Inflammatory macrophage treated with lipopolysaccharide for 1 hour (primary cell): ENCODE data around the gene BAX.

Source experiments
- DNase-seq, 2 donors: peaks; one replicate each; pipeline ENCODE4 v3.0.0-alpha.2; 2020 to 2022

The BAX gene

DNA sequence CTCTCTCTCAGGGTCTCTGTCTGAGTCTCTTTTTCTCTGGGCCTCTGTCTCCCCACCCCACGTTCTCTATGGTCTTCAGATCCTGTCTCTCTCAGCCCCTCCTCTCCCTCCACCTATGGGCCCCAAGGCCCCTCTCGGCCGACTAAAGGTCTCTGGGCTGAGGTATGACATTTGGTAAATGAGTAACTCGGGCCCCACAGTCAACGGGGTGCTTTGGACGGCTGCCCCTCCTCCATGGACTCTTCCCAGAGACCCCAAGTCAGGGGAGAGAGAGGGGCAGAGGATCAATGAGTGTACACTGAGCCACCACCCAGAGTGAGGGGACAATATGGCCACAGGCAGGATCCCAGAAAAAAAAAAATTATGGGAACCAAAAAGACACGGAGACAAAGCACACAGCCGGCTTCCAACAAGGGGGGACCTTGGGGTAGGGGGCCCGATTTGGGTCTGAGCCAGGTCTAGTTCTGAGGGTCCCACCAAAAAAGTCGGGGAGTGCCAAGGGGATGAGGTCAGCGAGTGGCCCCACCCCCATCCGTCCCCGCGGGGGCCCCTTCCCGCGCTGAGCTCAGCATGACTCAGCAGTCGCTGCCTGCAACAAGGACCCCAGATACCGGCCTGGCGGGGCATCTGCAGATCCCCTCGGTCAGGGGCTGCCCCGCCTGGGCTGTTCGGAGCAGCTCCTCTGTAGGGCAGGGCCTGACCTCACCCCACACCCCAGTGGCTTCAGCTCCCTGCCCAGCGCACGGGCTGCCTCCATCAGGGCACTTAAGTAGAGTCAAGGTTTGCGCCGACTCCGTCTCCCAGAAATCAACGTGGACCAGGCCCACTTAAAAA is 8.9 kb downstream of the BAX start:
- DNase-seq = peak; percentile 67 to 69

- no peak for DNase-seq
Measured at GRCh38 chr19:48964205-48965039, 9.7 kb downstream of the BAX start.

DNA sequence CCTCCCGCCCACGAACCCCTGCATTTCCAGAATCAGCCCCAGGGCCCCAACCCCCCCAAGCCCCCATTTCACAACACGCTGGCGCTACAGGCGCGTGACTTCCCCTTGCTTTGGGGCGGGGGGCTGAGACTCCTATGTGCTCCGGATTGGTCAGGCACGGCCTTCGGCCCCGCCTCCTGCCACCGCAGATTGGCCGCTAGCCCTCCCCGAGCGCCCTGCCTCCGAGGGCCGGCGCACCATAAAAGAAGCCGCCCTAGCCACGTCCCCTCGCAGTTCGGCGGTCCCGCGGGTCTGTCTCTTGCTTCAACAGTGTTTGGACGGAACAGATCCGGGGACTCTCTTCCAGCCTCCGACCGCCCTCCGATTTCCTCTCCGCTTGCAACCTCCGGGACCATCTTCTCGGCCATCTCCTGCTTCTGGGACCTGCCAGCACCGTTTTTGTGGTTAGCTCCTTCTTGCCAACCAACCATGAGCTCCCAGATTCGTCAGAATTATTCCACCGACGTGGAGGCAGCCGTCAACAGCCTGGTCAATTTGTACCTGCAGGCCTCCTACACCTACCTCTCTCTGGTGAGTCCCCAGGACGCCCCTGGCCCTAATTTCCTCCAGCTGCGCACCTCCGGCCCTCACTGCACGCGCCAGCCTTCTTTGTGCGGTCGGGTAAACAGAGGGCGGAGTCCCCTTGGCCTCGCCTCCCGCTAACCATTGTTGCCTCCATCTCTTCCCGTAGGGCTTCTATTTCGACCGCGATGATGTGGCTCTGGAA is 10.5 kb downstream of the BAX start, which contains the start of gene FTL:
FTL (plus strand) TSS at position 270 of the 766 bp plus-strand sequence; CDS start at position 469, 199 bp downstream.
- peak; percentile 97 to 98 for DNase-seq

GRCh38 chr19:48965806-48966540 is 11.3 kb downstream of the BAX start:
- DNase-seq = peak; percentile 83 to 87

GRCh38 chr19:48966541-48967345 is 12.1 kb downstream of the BAX start:
- peak in 1 of 2 donors; percentile 30 for DNase-seq

DNA sequence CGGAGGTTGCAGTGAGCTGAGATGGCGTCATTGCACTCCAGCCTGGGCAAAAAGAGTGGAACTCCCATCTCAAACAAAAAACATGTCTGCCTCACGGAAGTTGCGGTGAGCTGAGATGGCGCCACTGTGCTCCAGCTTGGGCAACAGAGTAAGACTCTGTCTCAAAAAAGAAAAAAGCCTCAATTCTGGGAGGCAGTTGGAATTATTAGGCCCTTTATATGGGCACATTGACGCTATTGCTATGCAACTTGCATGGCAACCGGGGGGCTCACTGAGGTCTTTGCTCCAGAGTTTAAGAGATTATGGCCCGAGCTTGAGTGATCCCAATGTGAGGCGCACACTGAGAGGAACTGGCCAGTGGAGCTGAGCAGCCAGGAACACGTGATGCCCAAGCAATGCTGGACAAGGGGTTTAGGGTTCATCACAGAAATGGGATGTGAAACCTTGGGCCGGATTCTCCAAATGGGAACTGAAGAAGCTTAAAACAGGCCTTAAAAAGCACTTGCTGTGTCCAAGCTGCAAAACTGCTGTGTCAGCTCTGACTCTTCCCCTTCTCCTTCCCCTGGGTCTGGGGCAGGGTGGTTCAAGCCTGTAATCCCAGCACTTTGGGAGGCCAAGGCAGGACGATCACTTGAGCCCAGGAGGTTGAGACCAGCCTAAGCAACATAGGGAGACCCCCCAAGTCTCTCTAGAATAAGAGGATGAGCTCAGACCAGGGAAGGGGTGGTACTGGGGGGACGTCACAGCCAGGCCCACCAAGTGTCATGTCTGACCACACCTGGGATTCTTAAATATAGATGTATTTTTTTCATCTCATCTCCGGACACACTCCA is 12.9 kb downstream of the BAX start:
- DNase-seq = peak; percentile 96 to 98

GRCh38 chr19:48968179-48968661 is 13.5 kb downstream of the BAX start:
- peak; percentile 22 to 39 for DNase-seq

DNA sequence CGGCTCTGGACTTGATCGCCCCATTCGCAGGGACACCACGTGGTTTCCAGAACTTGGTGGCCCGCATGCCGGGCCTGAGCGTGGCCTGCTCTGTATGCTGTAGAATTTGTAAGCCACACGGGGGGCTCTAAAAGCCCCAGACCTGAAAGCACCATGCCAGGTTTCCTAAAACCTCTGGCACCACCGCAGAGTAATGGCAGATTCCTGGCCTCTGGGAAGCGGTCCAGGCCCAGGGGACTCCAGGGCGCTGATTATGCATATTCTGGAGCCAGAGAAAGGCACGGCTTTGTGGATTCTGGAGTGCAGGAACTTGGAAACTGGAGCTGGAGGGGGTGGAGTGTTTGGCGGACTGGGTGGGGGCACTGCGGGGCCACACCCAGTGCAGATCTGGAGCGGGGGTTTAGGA is 14.1 kb downstream of the BAX start:
- DNase-seq = no peak

DNA sequence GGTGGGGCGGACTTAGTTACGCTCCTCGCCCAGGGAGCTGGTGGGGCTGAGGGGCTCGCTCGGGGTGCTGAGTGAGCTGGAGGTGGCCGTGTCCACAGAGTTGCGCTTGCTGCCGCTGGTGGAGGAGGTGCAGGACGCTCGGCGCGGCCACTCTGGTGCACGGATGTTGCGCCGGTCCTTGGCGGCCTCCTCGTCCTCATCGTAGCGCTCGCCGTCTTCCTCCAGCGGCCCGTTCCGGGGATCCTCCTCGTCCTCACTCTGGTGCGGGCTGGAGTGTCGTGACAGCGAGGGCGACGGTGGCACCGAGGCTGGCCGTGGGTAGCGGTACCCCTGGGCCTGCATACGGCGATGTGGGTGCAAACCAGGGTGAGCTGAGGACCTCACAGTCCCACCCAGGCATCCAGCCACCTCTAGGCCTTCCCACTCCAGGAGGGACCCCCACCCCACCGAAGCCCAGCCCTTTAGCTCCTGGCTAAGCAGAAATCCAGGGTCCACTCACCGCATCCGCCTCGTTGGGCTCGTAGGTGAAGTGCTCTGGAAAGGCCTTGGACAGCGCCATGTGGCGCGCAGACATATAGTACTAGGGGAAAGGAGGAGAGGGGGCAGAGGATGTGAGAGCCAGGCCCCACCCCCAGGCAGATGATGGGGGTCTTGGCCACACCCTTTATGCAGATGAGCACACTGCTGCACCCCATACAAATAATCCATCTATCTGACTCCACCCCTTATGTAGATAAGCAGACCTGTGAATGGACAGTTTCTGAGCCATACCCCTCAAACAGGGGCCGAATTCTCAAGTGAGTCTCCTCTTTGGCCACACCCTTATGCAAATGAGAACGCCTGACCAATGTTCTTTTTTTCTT is 14.8 kb downstream of the BAX start:
- DNase-seq = no peak

- DNase-seq = no peak
Measured at GRCh38 chr19:48970139-48970766, 15.6 kb downstream of the BAX start.

- DNase-seq = peak; percentile 76 to 97
Measured at GRCh38 chr19:48970923-48971395, 16.3 kb downstream of the BAX start.

- no peak for DNase-seq
Measured at GRCh38 chr19:48975947-48976847, 21.5 kb downstream of the BAX start.

DNA sequence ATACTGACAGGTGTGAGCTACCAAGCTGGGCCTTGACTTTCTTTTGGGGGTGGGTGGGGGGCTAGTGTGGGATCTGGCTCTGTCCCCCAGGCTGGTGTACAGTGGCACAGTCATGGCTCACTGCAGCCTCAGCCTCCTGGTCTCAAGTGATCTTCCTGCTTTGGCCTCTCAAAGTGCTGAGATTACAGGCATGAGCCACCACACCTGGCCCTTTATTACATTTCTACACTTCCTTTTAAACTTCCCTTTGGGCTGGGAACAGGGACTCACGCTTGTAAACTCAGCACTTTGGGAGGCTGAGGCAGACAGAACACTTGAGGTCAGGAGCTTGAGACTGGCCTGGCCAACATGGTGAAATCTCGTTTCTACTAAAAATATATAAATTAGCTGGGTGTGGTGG is 22.4 kb downstream of the BAX start:
- no peak for DNase-seq

GRCh38 chr19:48982280-48982679 is 27.6 kb downstream of the BAX start:
- no peak for DNase-seq

GRCh38 chr19:48985711-48986110 is 31.0 kb downstream of the BAX start:
- no peak for DNase-seq

DNA sequence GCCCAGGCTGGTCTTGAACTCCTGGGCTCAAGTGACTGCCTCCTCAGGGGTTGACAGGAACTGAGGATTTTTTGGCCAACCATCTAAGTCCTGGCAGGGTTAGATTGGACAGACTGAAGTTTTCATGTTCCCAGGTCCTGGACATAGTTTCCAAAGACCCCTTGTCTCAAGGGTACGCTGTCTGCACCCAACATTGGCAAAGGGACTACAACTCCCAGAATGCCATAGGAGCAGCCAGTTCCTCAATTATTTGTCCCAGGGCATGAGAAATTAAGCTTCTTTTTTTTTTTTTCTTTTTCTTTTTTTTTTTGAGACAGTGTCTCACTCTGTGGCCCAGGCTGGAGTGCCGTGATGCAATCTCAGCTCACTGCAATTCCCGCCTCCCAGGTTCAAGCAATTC is 31.5 kb downstream of the BAX start:
- DNase-seq = peak in 1 of 2 donors; percentile 14

DNA sequence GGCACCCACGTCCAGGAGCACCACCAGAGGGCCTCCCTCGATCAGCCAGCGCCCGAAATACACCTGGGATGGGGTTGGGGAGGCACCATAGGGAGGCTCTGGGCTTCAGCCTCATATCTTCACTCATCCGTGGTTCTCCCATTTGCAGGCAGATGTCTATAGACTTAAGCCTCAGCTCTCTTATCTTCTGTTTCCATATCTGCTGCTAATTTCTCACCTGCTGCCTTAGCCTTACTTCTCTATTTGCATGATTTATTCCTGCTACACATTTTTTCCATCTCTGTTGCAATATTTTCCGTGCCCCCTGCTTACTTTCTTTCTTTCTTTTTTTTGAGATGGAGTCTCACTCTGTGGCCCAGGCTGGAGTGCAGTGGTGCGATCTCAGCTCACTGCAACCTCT is 32.6 kb downstream of the BAX start:
- no peak for DNase-seq

DNA sequence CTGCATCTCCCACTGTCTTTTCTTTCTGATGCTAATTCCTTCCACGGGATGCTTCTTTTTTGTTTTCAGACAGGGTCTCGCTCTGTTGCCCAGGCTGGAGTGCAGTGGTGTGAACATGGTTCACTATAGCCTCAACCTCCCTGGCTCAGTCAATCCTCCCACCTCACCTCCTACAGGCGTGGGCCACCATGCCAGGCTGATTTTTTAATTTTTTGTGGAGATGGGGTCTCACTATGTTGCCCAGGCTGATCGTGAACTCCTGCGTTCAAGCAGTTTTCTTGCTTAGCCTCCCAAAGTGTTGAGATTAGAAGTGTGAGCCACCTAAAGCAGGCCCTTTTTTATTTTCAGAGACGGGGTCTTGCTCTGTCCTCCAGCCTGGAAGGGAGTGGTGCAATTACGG is 33.6 kb downstream of the BAX start:
- DNase-seq = no peak
